HG03439 (cell line): ENCODE results near the gene MRTFA.
"Not testable (repeated sequence)": the region's sequence is repeated elsewhere in the genome, so short reads cannot be mapped to it uniquely, and the experiment has no call there.

ENCODE experiments used
- ATAC-seq: cut with Tn5 transposase; IDR thresholded peaks from one replicate; pipeline ENCODE4 v1.9.1; 2021; ENCODE audit warnings: mild to moderate bottlenecking, moderate library complexity; ENCODE audit not compliant: unreplicated experiment

Gene MRTFA

GRCh38 chr22:40628354-40629042 is 8.0 kb downstream of the MRTFA start:
- ATAC-seq: no peak

- ATAC-seq: no peak
These were observed 8.9 kb downstream of the MRTFA start for GRCh38 chr22:40627612-40628011.

GRCh38 chr22:40626851-40627250 is 9.7 kb downstream of the MRTFA start:
- ATAC-seq: no peak

- ATAC-seq: not testable (repeated sequence)
These were observed 10.7 kb downstream of the MRTFA start for GRCh38 chr22:40625794-40626193.

- ATAC-seq: not testable (repeated sequence)
These were observed 11.2 kb downstream of the MRTFA start for GRCh38 chr22:40625281-40625680.

GRCh38 chr22:40624770-40625169 is 11.7 kb downstream of the MRTFA start:
- ATAC-seq: no peak

GRCh38 chr22:40621309-40622151 is 15.0 kb downstream of the MRTFA start:
- no peak for ATAC-seq

- ATAC-seq: no peak
These were observed 16.0 kb downstream of the MRTFA start for GRCh38 chr22:40620464-40621046.

GRCh38 chr22:40618400-40618799 is 18.1 kb downstream of the MRTFA start:
- ATAC-seq: no peak

GRCh38 chr22:40616578-40616977 is 19.9 kb downstream of the MRTFA start:
- ATAC-seq: no peak

GRCh38 chr22:40613067-40613466 is 23.5 kb downstream of the MRTFA start:
- no peak for ATAC-seq

GRCh38 chr22:40612291-40612751 is 24.2 kb downstream of the MRTFA start:
- ATAC-seq: no peak

- no peak for ATAC-seq
These were observed 24.9 kb downstream of the MRTFA start for GRCh38 chr22:40611606-40612005.

- ATAC-seq: no peak
These were observed 26.1 kb downstream of the MRTFA start for GRCh38 chr22:40610329-40610850.

- no peak for ATAC-seq
These were observed 27.3 kb downstream of the MRTFA start for GRCh38 chr22:40609216-40609615.

- no peak for ATAC-seq
These were observed 29.0 kb downstream of the MRTFA start for GRCh38 chr22:40607506-40607905.

- ATAC-seq: no peak
These were observed 30.2 kb downstream of the MRTFA start for GRCh38 chr22:40606306-40606705.

GRCh38 chr22:40605761-40606160 is 30.8 kb downstream of the MRTFA start:
- ATAC-seq: no peak

GRCh38 chr22:40603088-40603605 is 33.4 kb downstream of the MRTFA start:
- ATAC-seq: no peak

- no peak for ATAC-seq
These were observed 34.3 kb downstream of the MRTFA start for GRCh38 chr22:40602231-40602630.

GRCh38 chr22:40599731-40600130 is 36.8 kb downstream of the MRTFA start:
- no peak for ATAC-seq
